CD4-positive, alpha-beta T cell treated with Interleukin-21 for 1 hour (primary cell): Measurements from ENCODE around the gene VTN.
"Not testable (repeated sequence)": the region's sequence is repeated elsewhere in the genome, so short reads cannot be mapped to it uniquely, and the experiment has no call there.

ENCODE experiments used
- DNase-seq: peaks from one replicate; pipeline ENCODE4 v3.0.0-alpha.2; 2020

VTN gene

DNA sequence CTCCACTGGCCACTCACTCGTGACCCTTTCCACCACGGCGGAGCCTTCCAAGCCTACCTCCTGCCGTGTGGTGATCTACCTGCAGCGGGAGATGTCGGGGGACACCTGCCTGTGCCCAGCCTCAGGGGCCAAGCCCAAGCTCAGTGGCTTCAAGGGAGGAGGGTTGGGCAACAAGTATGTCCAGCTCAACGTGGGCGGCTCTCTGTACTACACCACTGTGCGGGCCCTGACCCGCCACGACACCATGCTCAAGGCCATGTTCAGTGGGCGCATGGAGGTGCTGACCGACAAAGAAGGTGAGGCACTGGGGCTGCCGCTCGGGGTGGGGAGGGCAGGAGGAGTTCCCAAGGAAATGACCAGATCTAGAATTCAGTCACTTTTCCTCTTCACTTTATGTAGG, 30.7 kb downstream of the VTN start:
- DNase-seq = no peak

GRCh38 chr17:28338769-28339212, 31.3 kb downstream of the VTN start:
- DNase-seq = not testable (repeated sequence)

DNA sequence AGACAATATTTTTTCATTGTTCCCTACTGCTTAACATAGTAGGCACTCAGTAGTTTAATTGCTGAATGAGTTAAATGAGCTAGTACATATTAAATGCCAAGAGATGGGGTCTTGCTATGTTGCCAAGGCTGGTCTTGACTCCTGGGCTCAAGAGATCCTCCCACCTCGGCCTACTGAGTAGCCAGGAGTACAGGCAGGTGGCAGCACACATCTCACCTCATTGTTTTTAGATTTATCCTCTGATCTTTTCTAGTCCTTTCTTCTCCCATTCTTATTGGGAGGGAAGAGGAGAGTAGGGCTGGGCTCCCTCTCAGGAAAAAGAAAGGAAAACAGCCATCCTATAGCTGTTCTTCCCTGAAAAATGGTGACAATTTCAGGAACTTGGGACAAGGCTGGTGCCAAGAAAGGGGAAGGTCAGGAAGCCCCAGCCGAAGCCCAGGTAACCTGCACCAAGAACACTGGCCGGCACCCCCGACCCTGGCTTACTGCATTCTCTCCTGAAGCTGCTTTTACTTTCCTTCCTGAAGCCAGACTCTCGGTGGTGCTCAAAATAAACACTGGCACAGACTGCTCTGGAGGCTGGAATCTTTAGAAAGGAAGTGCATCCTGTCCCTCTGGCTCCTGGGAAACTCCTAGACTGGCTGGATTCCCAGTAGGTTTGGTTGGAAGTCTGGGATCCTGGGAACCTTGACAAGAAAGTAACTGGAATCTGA, 31.9 kb downstream of the VTN start:
- no peak for DNase-seq

GRCh38 chr17:28335959-28336871, 33.9 kb downstream of the VTN start:
- DNase-seq = peak; percentile 39

DNA sequence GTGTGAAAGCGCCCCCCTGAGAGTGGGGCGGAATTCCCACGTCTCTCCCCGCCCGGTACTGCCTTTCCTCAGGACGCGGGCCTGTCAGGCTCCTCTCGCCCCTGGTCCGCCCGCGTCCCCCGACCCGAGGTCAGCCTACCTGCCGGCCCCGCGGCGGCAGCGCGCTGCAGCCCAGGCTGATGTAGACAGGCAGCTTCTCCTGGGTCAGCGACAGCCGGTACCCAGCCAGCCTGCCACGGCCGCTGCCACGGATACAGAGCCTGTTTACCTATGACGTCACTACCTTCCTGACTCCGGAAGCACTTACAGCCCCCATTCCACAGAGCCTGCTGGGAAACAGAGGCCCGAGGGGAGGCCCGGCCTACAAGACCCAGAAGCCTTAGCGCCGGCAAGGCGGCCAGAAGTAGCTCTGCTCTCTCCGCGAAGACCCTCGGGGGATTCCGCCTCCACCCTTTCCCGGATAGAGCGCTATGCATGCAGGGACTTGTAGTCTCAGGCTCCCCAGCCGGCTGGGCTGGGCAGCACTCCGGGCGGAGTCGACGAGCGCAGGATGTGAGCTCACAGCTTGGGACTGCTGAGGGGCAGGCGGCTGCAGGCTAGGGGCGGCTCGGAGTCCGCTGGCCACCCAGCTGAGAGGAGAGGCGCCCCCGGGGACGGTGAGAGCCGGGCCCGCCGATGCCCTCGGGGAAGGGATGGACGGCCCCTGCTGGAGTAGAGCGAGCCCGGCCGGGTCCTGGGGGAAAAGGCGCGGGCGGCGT, 34.7 kb downstream of the VTN start, which contains the start of the genes IFT20 and TNFAIP1:
Gene IFT20 (minus strand): TSS at position 272 of the 758 bp plus-strand sequence. CDS start 3,487 bp downstream, outside the sequence.
Gene TNFAIP1 (plus strand): TSS at position 561 of the 758 bp plus-strand sequence. CDS start 3,761 bp downstream, outside the sequence.
- peak; percentile 99 for DNase-seq

DNA sequence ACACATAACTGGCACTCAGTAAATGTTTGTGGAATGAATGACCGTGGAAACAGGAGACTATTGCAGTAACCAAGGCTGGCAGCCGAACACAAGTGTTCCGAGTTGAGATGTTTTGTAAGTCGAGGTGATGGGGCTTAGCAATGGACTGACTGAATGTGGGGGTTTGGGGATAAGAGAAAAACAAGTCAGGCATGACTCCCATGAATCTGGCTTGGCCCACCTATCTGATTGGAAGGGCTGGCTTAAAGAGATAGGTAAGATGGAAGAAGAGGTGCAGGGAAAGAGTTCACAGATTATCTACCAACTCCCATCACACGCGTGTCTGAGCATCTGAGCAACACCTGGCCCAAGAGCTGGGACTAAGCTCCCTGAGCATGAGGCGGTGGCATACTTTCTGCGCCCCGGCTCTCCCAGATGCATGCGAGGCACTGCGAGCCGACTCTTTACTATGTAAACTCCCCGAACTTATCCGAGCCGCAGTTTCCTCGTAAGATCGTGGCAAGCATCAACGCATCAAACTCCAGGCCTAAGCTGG, 35.4 kb downstream of the VTN start:
- no peak for DNase-seq

DNA sequence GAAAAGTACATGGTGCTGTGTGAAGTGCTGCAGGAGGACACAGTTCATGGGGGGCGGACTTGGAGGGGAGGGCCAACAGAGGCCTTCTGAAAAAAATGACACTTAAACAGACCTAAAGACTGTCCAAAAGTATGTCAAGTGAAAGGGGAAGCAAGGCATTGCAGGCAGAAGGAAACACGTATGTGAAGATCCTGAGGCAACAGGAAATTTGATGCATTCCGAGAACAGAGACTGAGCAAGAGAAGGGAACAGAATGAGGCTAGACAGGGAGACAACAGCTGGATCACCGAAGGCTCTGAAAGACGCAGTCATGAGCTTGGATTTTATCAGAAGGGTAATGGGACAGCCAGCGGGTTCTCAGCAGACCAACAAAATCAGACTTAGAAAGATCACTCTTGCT, 35.9 kb downstream of the VTN start:
- no peak for DNase-seq

DNA sequence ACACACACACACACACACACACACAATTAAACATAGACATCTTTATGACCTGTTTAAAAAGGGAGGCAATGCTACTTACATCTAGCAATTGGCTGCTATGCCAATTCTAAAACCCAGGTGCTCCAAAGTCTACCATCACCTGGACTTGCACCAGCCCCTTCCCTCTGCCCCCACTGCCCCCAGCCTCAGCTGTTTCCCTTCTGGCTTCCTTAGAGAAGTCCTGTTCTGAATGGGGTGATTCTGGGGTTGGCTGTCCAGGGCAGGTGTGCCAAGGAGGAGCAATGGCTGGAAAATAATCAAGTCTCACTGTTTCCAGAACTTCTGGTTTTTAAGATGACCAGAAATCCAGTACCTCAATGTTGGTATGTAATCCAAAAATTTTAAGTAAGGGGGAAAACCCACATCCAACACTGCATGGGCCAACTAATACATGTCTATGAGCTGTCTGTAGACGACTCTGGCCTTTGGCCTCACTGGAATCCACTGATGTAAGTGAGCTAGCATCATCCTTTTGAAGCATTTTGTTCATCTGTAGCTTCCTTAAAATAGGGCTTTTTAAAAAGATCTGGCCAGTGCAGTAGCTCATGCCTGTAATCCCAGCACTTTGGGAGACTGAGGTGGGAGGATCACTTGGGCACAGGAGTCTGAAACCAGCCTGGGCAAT, 36.9 kb downstream of the VTN start:
- no peak for DNase-seq

DNA sequence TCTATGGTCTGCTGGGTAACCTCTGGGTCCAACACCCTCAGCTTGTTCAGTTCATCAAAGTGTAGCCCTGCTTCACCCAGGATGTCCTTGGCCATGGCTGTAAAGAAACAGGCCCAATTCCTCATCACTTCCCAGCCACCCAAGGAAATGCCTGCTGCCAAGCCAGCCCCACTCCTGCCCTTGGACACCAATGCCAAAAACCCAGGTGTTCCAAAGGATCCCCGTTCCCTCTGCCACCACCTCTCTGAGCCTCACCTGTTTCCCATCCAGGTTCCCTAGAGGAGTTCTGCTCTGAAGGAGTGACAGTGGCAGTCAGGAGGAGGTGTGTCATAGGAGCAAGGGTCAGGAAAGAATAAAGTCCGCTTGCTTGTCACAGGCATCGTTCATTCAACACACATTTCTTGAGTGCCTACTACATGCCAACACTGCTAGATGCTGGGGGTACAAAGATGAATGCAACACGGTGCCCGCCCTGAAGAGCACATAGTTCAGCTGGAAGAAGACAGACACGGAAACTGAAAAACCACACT, 38.2 kb downstream of the VTN start:
- no peak for DNase-seq

- DNase-seq = no peak
These were observed 39.4 kb downstream of the VTN start for GRCh38 chr17:28330671-28331070.

- DNase-seq = no peak
These were observed 41.8 kb downstream of the VTN start for GRCh38 chr17:28328325-28328724.

GRCh38 chr17:28327709-28328108, 42.4 kb downstream of the VTN start:
- no peak for DNase-seq

DNA sequence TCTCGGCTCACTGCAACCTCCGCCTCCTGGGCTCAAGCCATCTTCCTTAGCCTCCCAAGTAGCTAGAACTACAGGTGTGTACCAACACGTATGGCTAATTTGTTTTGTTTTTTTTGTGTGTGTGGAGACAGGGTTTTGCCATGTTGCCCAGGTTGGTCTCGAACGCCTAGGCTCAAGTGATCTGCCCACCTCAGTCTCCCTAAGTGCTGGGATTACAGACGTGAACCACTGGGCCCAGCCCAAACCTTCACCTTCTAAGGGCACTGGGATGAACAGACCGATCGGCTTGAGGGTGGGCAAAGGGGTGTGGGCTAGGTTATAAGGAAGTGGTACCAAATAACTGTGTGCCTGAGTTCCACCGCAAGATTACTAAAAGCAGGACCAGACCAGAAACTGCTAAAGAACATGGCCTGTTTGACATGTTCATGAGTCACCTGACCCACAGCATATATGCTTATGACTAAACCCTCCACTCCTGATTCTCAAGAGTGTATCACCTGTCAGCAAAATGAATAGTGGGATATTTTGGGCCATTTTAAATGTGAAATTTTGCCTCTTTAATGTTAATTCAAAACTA, 43.0 kb downstream of the VTN start:
- DNase-seq = no peak

GRCh38 chr17:28326114-28326513, 44.0 kb downstream of the VTN start:
- no peak for DNase-seq

DNA sequence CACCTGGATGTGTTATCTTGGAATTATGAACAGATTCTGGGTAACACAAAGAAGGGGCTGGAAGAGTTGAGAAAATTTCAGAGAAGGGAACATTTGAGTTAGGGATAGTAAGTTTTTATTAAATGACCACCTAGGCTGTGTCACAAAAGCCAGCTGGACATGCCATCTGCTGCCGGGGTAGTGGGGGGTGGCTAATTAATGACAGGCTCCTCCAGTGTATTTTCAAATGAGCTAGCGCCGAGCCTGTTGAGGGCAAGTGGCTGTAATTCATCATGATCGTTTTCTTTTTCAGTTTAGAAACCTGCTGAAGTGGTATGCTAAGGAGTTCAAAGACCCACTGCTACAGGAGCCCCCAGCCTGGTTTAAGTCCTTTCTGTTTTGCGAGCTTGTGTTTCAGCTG, 44.9 kb downstream of the VTN start:
- DNase-seq = no peak

DNA sequence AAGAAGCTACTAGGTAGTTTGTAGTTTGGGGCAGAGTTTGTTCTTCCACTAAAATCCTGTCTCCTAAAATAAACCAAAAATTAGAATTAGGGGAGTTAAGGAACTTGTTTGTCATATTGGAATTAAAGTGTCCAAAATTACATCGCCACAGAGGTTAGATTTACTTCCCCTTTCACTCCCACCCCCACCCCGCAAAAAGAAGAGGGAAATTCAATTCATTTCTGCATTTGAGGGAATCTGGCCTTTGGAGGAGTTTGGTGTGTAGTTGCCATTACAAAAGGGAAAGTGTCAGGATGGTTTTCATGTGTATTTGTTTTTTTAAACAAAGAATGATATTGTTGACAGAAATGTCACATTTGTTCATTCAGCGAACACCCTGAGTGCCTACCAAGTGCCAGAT, 45.3 kb downstream of the VTN start:
- DNase-seq = no peak

- no peak for DNase-seq
These were observed 45.8 kb downstream of the VTN start for GRCh38 chr17:28324267-28324745.

- no peak for DNase-seq
These were observed 49.7 kb downstream of the VTN start for GRCh38 chr17:28320215-28321061.

- DNase-seq = no peak
These were observed 50.5 kb downstream of the VTN start for GRCh38 chr17:28319598-28319935.

DNA sequence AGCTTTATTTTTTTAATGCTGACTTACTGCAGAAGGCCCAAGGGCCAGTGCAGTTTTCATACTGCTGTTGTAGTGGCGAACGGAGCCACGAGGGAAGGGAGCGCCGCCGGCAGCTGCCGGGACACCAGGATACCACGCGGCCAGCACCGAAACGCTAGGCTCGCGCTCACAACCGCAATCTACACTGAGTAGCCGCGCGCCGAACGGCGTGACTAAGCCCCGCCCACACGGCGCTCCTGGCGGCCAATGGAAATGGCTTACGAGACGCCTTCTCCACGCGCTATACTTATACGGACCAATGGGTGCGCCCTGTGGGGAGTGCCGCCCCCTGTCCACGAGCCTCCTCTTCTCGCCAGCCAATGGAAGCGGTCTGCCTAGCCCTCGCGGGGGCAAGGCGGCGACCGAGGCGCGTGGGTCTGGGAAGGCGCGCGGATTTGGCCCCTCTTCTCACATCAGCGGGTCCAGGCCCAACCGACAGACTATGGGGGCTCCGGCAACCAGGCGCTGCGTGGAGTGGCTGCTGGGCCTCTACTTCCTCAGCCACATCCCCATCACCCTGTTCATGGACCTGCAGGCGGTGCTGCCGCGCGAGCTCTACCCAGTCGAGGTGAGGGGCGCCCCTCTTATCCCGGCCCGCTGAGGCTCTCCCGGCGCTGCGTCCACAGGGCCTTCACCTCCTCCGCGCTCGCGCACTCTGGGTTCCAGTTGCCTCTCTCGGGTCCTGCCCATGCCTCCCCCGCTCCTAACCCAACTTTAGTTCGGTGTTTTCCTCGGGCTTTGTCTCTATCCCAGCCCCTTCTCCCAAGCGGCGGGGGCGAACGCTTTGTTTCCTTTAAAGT, 51.1 kb downstream of the VTN start, which contains the start of gene TMEM97:
Gene TMEM97 (plus strand): TSS at position 442 of the 839 bp plus-strand sequence. CDS start 40 bp downstream, at position 482.
- DNase-seq = peak; percentile 95
